ENCODE measurements around the gene DPH1. TPM values are rescaled to one million over a fixed set of nuclear protein-coding genes. Genes with fewer than 3 reads are reported as not detected.
A peak's percentile ranks its signal among the peaks of the same experiment; 100 is the strongest.

The DPH1 gene
- total and polyA plus RNA-seq, 10 donors, result 20.6 to 58.5 (median 42.9) TPM

DNA sequence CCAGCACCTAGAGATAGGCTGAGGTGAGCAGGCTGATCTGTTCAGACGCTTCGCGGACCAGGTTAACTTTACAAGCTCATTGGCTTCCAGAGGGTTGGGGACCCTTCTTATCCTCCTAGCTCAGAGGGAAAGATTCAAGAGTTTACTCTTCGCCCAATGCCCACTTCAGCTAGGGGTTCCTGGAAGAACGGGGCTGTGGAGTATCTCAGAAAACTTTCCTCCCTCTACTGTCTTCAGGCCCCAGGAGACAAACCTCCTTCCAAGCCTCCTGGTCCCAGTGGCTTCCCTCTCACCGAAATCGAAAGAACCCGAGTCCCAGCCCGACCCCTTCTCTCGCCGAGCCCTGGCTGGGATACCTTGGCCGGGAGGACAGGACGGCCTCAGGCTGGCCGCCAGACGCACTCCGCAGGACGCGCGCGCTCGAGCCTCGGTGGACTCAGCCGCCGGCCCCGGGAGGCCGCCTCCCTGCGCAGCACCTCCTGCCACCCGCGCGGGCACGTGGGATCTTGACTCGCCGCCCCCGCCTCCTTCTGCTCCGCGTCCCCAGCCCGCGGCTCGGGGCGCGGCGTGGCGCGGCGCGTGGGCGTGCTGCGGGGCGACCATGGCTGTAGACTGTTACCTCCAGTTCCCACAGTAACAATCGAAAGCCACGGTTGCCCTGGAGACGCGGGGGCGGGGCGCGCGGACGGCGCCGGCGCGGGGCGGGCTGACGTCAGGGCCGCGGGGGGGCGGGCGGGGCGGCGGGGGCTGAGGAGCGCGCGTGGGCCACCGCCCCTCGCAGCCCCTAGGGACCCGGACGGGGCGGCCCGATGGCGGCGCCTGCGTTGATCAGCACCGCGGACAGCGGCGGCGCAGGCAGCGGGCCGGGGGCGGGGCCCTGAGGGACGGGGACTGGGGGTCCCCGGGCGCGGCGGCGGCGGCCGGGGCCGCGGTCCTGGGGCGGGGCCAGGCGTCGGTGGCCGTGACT lies 19.7 kb downstream of the DPH1 start:
- TF ChIP-seq, protein P1, sequence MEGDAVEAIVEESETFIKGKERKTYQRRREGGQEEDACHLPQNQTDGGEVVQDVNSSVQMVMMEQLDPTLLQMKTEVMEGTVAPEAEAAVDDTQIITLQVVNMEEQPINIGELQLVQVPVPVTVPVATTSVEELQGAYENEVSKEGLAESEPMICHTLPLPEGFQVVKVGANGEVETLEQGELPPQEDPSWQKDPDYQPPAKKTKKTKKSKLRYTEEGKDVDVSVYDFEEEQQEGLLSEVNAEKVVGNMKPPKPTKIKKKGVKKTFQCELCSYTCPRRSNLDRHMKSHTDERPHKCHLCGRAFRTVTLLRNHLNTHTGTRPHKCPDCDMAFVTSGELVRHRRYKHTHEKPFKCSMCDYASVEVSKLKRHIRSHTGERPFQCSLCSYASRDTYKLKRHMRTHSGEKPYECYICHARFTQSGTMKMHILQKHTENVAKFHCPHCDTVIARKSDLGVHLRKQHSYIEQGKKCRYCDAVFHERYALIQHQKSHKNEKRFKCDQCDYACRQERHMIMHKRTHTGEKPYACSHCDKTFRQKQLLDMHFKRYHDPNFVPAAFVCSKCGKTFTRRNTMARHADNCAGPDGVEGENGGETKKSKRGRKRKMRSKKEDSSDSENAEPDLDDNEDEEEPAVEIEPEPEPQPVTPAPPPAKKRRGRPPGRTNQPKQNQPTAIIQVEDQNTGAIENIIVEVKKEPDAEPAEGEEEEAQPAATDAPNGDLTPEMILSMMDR (IDR thresholded peaks at IDR 0.05 in 8 of 11, conservative IDR thresholded peaks at IDR 0.05 in 3 of 11), result no peak
- TF ChIP-seq POLR2AphosphoS5 (IDR thresholded peaks at IDR 0.05) (peak in 2 of 3 donors; percentile 38 to 51), POLR2A (IDR thresholded peaks at IDR 0.05) (no peak)
- 4 to 23% (median 4%) methylated on average over 13 to 104 of the region's 104 CpGs for WGBS, 5 donors
- Histone ChIP-seq H3K27ac (peak overlapping the region in 4 of 8 donors; percentile 8 to 60 (median 56)), H3K27me3 (replicated peaks in 1 of 7) (peaks cover 0 to 67% (median 34%) of the 10 kb centered on the region in 7 donors), H3K9me3 (no peaks in the 10 kb centered on the region), H3K36me3 (peaks cover 0 to 3% (median 0%) of the 10 kb centered on the region in 6 donors), H3K4me3 (peak overlapping the region; percentile 76 to 93 (median 86)), H3K4me1 (peaks cover 39 to 53% (median 46%) of the 10 kb centered on the region in 6 donors)
- peak; percentile 96 for DNase-seq
- intact Hi-C loops (cut with DNase I; ENCODE audit: low total_unique reads), result loop anchor here (10.0 kb wide), 1 partner anchor 235 kb away; no protein-coding TSS in a partner anchor

DNA sequence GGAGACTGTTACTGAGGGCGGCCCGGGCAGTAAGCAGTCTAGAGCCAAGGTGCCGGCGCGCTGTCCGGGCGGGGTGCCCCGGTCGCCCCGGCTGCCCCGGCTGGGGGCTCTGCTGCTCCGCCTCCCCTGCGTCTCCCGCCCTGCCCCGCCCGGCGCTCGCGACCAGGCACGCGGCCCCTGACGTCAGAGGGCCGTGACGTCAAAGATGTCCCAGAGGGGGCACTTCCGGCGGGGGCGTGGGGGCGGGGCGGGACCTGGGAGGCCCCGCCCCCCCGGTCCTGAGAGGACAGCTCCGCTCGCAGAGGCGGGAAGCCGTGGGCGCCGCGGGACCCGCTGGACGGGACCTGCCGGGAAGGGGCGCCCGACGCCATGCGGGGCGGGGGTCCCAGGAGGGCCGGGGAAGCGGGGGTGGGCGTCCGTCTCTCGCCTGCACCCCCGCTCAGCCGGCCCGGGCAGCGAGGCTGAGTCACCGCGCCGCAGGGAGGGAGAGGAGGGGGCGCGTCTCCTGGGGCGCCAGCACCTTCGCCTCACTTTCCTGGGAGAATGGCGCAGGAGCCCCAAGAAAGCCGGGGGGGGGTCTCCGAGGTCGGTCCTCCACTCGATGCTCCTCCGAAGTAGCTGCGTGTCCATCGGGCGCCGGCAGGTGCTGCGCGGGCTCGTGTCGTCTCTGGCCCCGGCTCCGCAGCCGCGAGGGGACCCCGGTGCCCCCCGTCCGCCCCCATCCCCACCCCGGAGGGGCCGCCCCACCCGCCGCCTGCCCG lies 20.5 kb downstream of the DPH1 start:
- WGBS, 5 donors, result 0 to 2% (median 1%) methylated on average over 7 to 88 of the region's 88 CpGs
- peak; percentile 91 for DNase-seq
- Histone ChIP-seq H3K4me3 (peak overlapping the region; percentile 49 to 93 (median 80)), H3K36me3 (no peaks in the 10 kb centered on the region), H3K27ac (peak overlapping the region in 3 of 8 donors; percentile 53 to 60 (median 58)), H3K9me3 (no peaks in the 10 kb centered on the region), H3K4me1 (peaks cover 41 to 61% (median 55%) of the 10 kb centered on the region in 6 donors), H3K27me3 (replicated peaks in 1 of 7) (peaks cover 0 to 75% (median 34%) of the 10 kb centered on the region in 7 donors)
- TF ChIP-seq POLR2AphosphoS5 (IDR thresholded peaks at IDR 0.05) (no peak), POLR2A (IDR thresholded peaks at IDR 0.05) (no peak)
- TF ChIP-seq, protein P1 (IDR thresholded peaks at IDR 0.05 in 8 of 11, conservative IDR thresholded peaks at IDR 0.05 in 3 of 11), result peak in 1 of 11 experiments; percentile 18
- intact Hi-C loops (cut with DNase I; ENCODE audit: low total_unique reads), result loop anchor here (10.0 kb wide), 1 partner anchor 234 kb away; no protein-coding TSS in a partner anchor

DNA sequence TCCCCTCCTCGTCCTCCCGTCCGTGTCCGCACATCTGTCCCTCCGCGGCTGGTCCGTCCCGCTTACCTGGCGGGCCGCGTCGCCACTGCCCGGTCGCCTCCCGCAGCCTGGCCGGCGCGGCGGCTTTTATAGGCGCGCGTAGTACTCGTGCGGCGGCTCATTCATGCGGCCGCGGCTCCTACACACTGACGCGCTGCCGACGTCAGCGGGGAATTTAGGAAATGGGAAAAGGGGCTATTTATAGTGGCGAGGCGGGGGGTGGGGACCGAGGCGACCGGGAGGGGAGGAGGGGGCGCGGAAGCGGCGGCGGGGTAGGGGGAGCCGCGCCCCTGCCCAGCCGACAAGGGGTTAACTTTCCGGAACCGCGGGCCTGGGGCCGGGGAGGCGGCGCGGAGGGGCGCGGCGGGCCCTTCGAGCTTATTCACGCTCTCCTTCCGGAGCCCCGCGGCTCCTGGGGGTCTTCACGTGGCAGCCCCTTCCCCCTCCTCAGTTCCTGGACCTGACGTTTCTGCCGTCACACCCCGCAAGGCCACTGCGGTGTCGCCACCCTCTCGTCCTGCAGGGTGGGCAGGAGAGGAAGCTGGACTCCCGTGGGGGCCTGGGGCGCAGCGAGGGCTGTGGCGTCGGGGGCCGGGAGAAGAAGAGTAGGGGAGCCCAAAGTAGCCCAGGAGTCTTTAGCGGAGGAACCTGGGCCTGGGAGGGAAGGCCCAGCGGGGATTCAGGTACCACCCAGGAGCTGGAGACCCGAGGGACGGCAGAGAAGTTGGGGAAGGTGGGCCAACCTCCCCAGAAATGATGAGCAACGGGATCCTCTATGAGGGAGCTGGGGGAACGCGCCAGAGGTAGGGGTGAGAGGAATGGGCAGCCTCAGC lies 21.3 kb downstream of the DPH1 start:
- peak overlapping the region in 2 of 8 donors; percentile 18 to 60 for H3K27ac ChIP-seq
- H3K36me3 ChIP-seq, result no peaks in the 10 kb centered on the region
- H3K4me1 ChIP-seq, result peaks cover 43 to 68% (median 62%) of the 10 kb centered on the region in 6 donors
- TF ChIP-seq POLR2AphosphoS5 (IDR thresholded peaks at IDR 0.05), result peak in 1 of 3 donors; percentile 42
- TF ChIP-seq POLR2A (IDR thresholded peaks at IDR 0.05), result no peak
- peaks cover 0 to 84% (median 34%) of the 10 kb centered on the region in 7 donors for H3K27me3 ChIP-seq (replicated peaks in 1 of 7)
- H3K4me3 ChIP-seq, result peak overlapping the region; percentile 49 to 93 (median 80)
- H3K9me3 ChIP-seq, result no peaks in the 10 kb centered on the region
- WGBS, 5 donors, result 5 to 14% (median 9%) methylated on average over 26 to 81 of the region's 81 CpGs
- peak; percentile 85 for DNase-seq
- intact Hi-C loops (cut with DNase I; ENCODE audit: low total_unique reads), result loop anchor here (10.0 kb wide), 1 partner anchor 234 kb away; no protein-coding TSS in a partner anchor

Data from spleen (tissue), 11 donors.